Kidney glomerular epithelial cell (primary cell): Measurements from ENCODE around the gene PLA2G4D.
"Not testable (repeated sequence)": the region's sequence is repeated elsewhere in the genome, so short reads cannot be mapped to it uniquely, and the experiment has no call there.

Source experiments
- DNase-seq: peaks from one replicate; lab custom pipeline; 2025; lab: John Stamatoyannopoulos, UW

Gene PLA2G4D

GRCh38 chr15:42128476-42128875 lies 34.1 kb upstream of the PLA2G4D start:
- DNase-seq = no peak

- DNase-seq = no peak
Observed at GRCh38 chr15:42123546-42123945, 29.2 kb upstream of the PLA2G4D start.

GRCh38 chr15:42121682-42122081 lies 27.3 kb upstream of the PLA2G4D start:
- no peak for DNase-seq

GRCh38 chr15:42121021-42121420 lies 26.7 kb upstream of the PLA2G4D start:
- no peak for DNase-seq

GRCh38 chr15:42120285-42120684 lies 25.9 kb upstream of the PLA2G4D start:
- no peak for DNase-seq

- DNase-seq = no peak
Observed at GRCh38 chr15:42119446-42119760, 25.0 kb upstream of the PLA2G4D start.

GRCh38 chr15:42118650-42119445 lies 24.5 kb upstream of the PLA2G4D start:
- no peak for DNase-seq

GRCh38 chr15:42111924-42112323 lies 17.6 kb upstream of the PLA2G4D start:
- no peak for DNase-seq

GRCh38 chr15:42110367-42110766 lies 16.0 kb upstream of the PLA2G4D start:
- DNase-seq = no peak

GRCh38 chr15:42108806-42109205 lies 14.4 kb upstream of the PLA2G4D start:
- no peak for DNase-seq

GRCh38 chr15:42108189-42108588 lies 13.8 kb upstream of the PLA2G4D start:
- no peak for DNase-seq

GRCh38 chr15:42107473-42107872 lies 13.1 kb upstream of the PLA2G4D start:
- no peak for DNase-seq

- no peak for DNase-seq
Observed at GRCh38 chr15:42106288-42106687, 11.9 kb upstream of the PLA2G4D start.

- DNase-seq = no peak
Observed at GRCh38 chr15:42104095-42104891, 9.9 kb upstream of the PLA2G4D start.

- DNase-seq = no peak
Observed at GRCh38 chr15:42102646-42103235, 8.4 kb upstream of the PLA2G4D start.

- DNase-seq = peak; percentile 1
Observed at GRCh38 chr15:42101861-42102260, 7.5 kb upstream of the PLA2G4D start.

- no peak for DNase-seq
Observed at GRCh38 chr15:42100021-42100800, 5.8 kb upstream of the PLA2G4D start.

- DNase-seq = no peak
Observed at GRCh38 chr15:42097018-42097417, 2.7 kb upstream of the PLA2G4D start.

GRCh38 chr15:42093966-42094365 lies 396 bp downstream of the PLA2G4D start:
- DNase-seq = no peak

- DNase-seq = no peak
Observed at GRCh38 chr15:42092398-42093318, 1.7 kb downstream of the PLA2G4D start.

- DNase-seq = not testable (repeated sequence)
Observed at GRCh38 chr15:42091753-42092397, 2.5 kb downstream of the PLA2G4D start.
